HG02840 (cell line): ENCODE results near the gene STUB1.

ENCODE experiments used
- ATAC-seq: cut with Tn5 transposase; IDR thresholded peaks from one replicate; pipeline ENCODE4 v1.9.1; 2021; ENCODE audit warnings: mild to moderate bottlenecking, moderate library complexity, moderate number of reproducible peaks; ENCODE audit not compliant: unreplicated experiment, low FRiP score

The STUB1 gene

GRCh38 chr16:679814-680624, at the start of gene STUB1:
STUB1 (plus strand) TSS chr16:680410; CDS start chr16:680526, 116 bp downstream.
- ATAC-seq, result peak; percentile 31

GRCh38 chr16:630815-631405, 49.3 kb upstream of the STUB1 start, which contains the start of gene WFIKKN1:
WFIKKN1 (plus strand) TSS chr16:630985; CDS start chr16:631254, 269 bp downstream.
- no peak for ATAC-seq

GRCh38 chr16:631808-632358, 48.3 kb upstream of the STUB1 start:
- no peak for ATAC-seq

GRCh38 chr16:632486-633335, 47.5 kb upstream of the STUB1 start:
- no peak for ATAC-seq

GRCh38 chr16:633336-634050, 46.7 kb upstream of the STUB1 start:
- no peak for ATAC-seq

- ATAC-seq, result no peak
Measured at GRCh38 chr16:634051-634670, 46.0 kb upstream of the STUB1 start.

GRCh38 chr16:634996-635395, 45.2 kb upstream of the STUB1 start:
- ATAC-seq, result no peak

- peak; percentile 6 for ATAC-seq
Measured at GRCh38 chr16:635573-636205, 44.5 kb upstream of the STUB1 start.

- peak; percentile 53 for ATAC-seq
Measured at GRCh38 chr16:636206-637080, 43.8 kb upstream of the STUB1 start, which contains the start of gene METTL26. METTL26 (minus strand) TSS chr16:636305; CDS start chr16:636290, 15 bp downstream.

GRCh38 chr16:637081-638018, 42.9 kb upstream of the STUB1 start:
- no peak for ATAC-seq

- no peak for ATAC-seq
Measured at GRCh38 chr16:638034-638543, 42.1 kb upstream of the STUB1 start.

- no peak for ATAC-seq
Measured at GRCh38 chr16:638836-639235, 41.4 kb upstream of the STUB1 start.

GRCh38 chr16:640614-641013, 39.6 kb upstream of the STUB1 start:
- no peak for ATAC-seq

GRCh38 chr16:641326-642188, 38.7 kb upstream of the STUB1 start, which contains the start of gene MCRIP2:
MCRIP2 (plus strand) TSS chr16:641828; CDS start chr16:641992, 164 bp downstream.
- ATAC-seq, result peak; percentile 46

GRCh38 chr16:642189-643049, 37.8 kb upstream of the STUB1 start:
- ATAC-seq, result peak; percentile 43
